IPS-NIHi11 (cell line): ENCODE data around the gene TRIM22.
"Not testable (repeated sequence)": the region's sequence is repeated elsewhere in the genome, so short reads cannot be mapped to it uniquely, and the experiment has no call there.

Experiments
- DNase-seq: peaks from one replicate; pipeline ENCODE4 v3.0.0; 2012; ENCODE audit warnings: mixed read lengths, low spot score

TRIM22 gene

GRCh38 chr11:5689551-5689983 lies at the start of gene TRIM22:
TRIM22 (plus strand) TSS chr11:5689790; CDS start chr11:5696233, 6,443 bp downstream.
- peak; percentile 24 for DNase-seq

GRCh38 chr11:5639953-5640352 lies 49.6 kb upstream of the TRIM22 start:
- no peak for DNase-seq

- DNase-seq, result no peak
These were observed 46.0 kb upstream of the TRIM22 start for GRCh38 chr11:5643585-5643984.

GRCh38 chr11:5646139-5646538 lies 43.5 kb upstream of the TRIM22 start:
- no peak for DNase-seq

GRCh38 chr11:5655474-5655873 lies 34.1 kb upstream of the TRIM22 start:
- no peak for DNase-seq

GRCh38 chr11:5656956-5657355 lies 32.6 kb upstream of the TRIM22 start:
- DNase-seq, result not testable (repeated sequence)

GRCh38 chr11:5658318-5658717 lies 31.3 kb upstream of the TRIM22 start:
- no peak for DNase-seq

GRCh38 chr11:5663511-5663910 lies 26.1 kb upstream of the TRIM22 start:
- DNase-seq, result no peak

- no peak for DNase-seq
These were observed 24.5 kb upstream of the TRIM22 start for GRCh38 chr11:5665051-5665570.

GRCh38 chr11:5665746-5666401 lies 23.7 kb upstream of the TRIM22 start:
- no peak for DNase-seq

- peak; percentile 17 for DNase-seq
These were observed 23.2 kb upstream of the TRIM22 start for GRCh38 chr11:5666402-5666793.

GRCh38 chr11:5671831-5672230 lies 17.8 kb upstream of the TRIM22 start:
- no peak for DNase-seq

- DNase-seq, result no peak
These were observed 15.2 kb upstream of the TRIM22 start for GRCh38 chr11:5674391-5674790.

- DNase-seq, result no peak
These were observed 9.8 kb upstream of the TRIM22 start for GRCh38 chr11:5679811-5680210.

- DNase-seq, result not testable (repeated sequence)
These were observed 6.6 kb upstream of the TRIM22 start for GRCh38 chr11:5682890-5683441.

- not testable (repeated sequence) for DNase-seq
These were observed 6.0 kb upstream of the TRIM22 start for GRCh38 chr11:5683620-5684019.

- DNase-seq, result no peak
These were observed 5.4 kb upstream of the TRIM22 start for GRCh38 chr11:5684036-5684645.

- peak; percentile 87 for DNase-seq
These were observed 4.8 kb upstream of the TRIM22 start, which contains the start of gene TRIM5 for GRCh38 chr11:5684646-5685362. TRIM5 (minus strand) TSS chr11:5685074; CDS start chr11:5680177, 4,897 bp downstream.

GRCh38 chr11:5686426-5686825 lies 3.2 kb upstream of the TRIM22 start:
- no peak for DNase-seq

- no peak for DNase-seq
These were observed 1.1 kb upstream of the TRIM22 start for GRCh38 chr11:5688482-5688881.

GRCh38 chr11:5690216-5690615 lies 626 bp downstream of the TRIM22 start:
- DNase-seq, result no peak

GRCh38 chr11:5690736-5691135 lies 1.1 kb downstream of the TRIM22 start:
- no peak for DNase-seq
